Activated CD8-positive, alpha-beta T cell treated with anti-CD3 and anti-CD28 coated beads for 36 hours (primary cell): ENCODE measurements around the gene GSTM5. TPM values are rescaled to one million over a fixed set of nuclear protein-coding genes. Genes with fewer than 3 reads are reported as not detected.
A peak's percentile ranks its signal among the peaks of the same experiment; 100 is the strongest.
"Not testable (repeated sequence)": the region's sequence is repeated elsewhere in the genome, so short reads cannot be mapped to it uniquely, and the experiment has no call there.

Experiments
- ATAC-seq: fragments of 200-7000 bp; cut with Tn5 transposase; one replicate; pipeline ENCODE4 v1.10.0; 2021; ENCODE audit warnings: mild to moderate bottlenecking, moderate library complexity
- CTCF ChIA-PET: fragments of 350-600 bp; sonication (Branson Sonifier 250); formaldehyde crosslinking; loops from one replicate; lab custom pipeline; 2021; ENCODE audit warnings: antibody characterized with exemption; lab: Charles Lee
- POLR2A ChIA-PET: fragments of 350-600 bp; sonication (Branson Sonifier 250); formaldehyde crosslinking; loops from one replicate; lab custom pipeline; 2021; ENCODE audit warnings: antibody characterized with exemption; lab: Charles Lee
- DNase-seq: peaks from one replicate; pipeline ENCODE4 v3.0.0-alpha.2; 2020
- H3K27ac Mint-ChIP-seq: one replicate; pipeline ENCODE4 v1.8.0; 2021; ENCODE audit warnings: mild to moderate bottlenecking, mixed read lengths
- H3K27me3 Mint-ChIP-seq: one replicate; pipeline ENCODE4 v1.8.0; 2021; ENCODE audit warnings: mixed read lengths
- H3K36me3 Mint-ChIP-seq: one replicate; pipeline ENCODE4 v1.8.0; 2021; ENCODE audit warnings: low read depth, mixed read lengths
- H3K4me1 Mint-ChIP-seq: one replicate; pipeline ENCODE4 v1.8.0; 2021; ENCODE audit warnings: low read depth, mixed read lengths
- H3K4me3 Mint-ChIP-seq: one replicate; pipeline ENCODE4 v1.8.0; 2021; ENCODE audit warnings: mild to moderate bottlenecking, moderate library complexity, mixed read lengths
- H3K9me3 Mint-ChIP-seq: one replicate; pipeline ENCODE4 v1.8.0; 2021; ENCODE audit warnings: mixed read lengths
- intact Hi-C: fragments of 100-400 bp; cut with micrococcal nuclease; formaldehyde crosslinking; loops from one replicate; pipeline ENCODE4 v1.10.0; 2022
- total RNA-seq, 2 experiments: library from RNA; stranded (reverse); gene quantifications; one replicate each; pipeline ENCODE4 v1.2.3, GENCODE V29; 2021
- TF ChIP-seq, protein P1 (sequence below): fragments of 200-600 bp; IDR thresholded peaks from one replicate; pipeline ENCODE4 v1.8.0; 2022; ENCODE audit warnings: antibody characterized with exemption, mild to moderate bottlenecking

Gene GSTM5
- total RNA-seq, 2 experiments from 2014 or later, result 0.49 to 0.50 TPM

DNA sequence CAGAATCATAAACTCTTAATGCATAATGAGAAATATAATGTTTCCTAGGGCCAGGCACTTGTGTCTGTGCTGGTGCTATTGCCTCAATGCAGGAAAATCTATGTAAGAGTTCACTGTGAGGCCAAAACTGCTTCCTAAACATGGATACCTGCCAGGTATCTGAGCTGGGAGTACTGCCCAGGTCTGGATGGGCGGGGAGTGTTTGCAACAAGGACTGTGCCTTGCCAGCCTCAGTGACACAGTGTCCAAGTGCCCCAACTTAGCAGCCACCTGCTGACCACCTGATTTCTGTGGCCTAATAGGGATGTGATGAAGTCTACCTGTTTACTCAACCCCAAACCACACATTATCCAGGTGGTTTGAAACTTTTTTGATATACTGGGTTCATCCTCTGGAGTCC is 26.7 kb upstream of the GSTM5 start:
- CTCF ChIA-PET, POLR2A ChIA-PET, H3K27me3 Mint-ChIP-seq, H3K9me3 Mint-ChIP-seq, H3K36me3 Mint-ChIP-seq, ATAC-seq, H3K4me3 Mint-ChIP-seq, H3K27ac Mint-ChIP-seq, H3K4me1 Mint-ChIP-seq, intact Hi-C loops, DNase-seq: not testable (repeated sequence)

DNA sequence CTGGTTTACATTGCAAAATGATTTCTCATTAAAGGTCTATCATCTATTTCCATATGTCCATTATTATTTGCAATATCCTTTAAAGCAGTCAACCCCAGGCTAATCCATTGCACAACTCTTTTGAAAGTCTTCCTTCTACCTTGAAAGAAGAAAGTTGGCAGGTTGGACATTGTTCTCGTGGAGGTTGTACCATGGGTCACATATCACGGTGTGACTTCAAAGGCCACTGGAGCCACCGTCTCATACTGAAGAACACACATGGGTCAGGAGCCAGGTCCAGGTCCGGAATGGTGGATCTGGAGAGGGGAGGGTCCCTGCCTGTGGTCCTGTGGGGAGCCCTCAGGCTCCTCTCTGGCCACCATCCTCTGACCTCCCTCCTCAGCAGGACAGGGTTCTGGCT is 26.2 kb upstream of the GSTM5 start:
- H3K9me3 Mint-ChIP-seq, CTCF ChIA-PET, H3K36me3 Mint-ChIP-seq, H3K4me1 Mint-ChIP-seq, H3K27me3 Mint-ChIP-seq, POLR2A ChIA-PET, H3K27ac Mint-ChIP-seq, ATAC-seq, intact Hi-C loops, DNase-seq, H3K4me3 Mint-ChIP-seq: not testable (repeated sequence)

DNA sequence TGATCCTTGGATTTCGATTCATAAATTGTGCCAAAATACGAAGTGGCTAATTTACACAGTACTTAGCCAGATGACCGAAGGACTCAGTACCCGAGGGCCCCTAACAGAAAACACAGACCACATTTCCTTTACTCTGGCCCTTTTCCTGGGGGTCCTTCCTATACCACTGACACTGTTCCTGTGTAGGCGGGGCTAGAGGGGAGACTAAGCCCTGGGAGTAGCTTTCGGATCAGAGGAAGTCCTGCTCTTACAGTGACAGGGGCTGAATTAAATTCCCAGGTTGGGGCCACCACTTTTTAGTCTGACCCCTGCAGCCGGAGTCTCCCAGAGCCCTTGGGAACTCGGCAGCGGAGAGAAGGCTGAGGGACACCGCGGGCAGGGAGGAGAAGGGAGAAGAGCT is 24.9 kb upstream of the GSTM5 start:
- peak; percentile 8 for ATAC-seq
- H3K36me3 Mint-ChIP-seq, H3K9me3 Mint-ChIP-seq, DNase-seq, H3K27me3 Mint-ChIP-seq, intact Hi-C loops, H3K4me1 Mint-ChIP-seq: not testable (repeated sequence)
- ChIA-PET CTCF (interaction anchor here (1.2 to 2.9 kb wide), 6 partner anchors 31 to 142 kb away, joined by 3 to 22 read pairs (median 5); partner anchors contain the start of gene GSTM4), POLR2A (interaction anchor here (1.0 kb wide), 1 partner anchor 47 kb away, joined by 3 read pairs; no protein-coding TSS in a partner anchor)
- Mint-ChIP-seq H3K27ac (peak overlapping the region; percentile 91), H3K4me3 (peak overlapping the region; percentile 85)

DNA sequence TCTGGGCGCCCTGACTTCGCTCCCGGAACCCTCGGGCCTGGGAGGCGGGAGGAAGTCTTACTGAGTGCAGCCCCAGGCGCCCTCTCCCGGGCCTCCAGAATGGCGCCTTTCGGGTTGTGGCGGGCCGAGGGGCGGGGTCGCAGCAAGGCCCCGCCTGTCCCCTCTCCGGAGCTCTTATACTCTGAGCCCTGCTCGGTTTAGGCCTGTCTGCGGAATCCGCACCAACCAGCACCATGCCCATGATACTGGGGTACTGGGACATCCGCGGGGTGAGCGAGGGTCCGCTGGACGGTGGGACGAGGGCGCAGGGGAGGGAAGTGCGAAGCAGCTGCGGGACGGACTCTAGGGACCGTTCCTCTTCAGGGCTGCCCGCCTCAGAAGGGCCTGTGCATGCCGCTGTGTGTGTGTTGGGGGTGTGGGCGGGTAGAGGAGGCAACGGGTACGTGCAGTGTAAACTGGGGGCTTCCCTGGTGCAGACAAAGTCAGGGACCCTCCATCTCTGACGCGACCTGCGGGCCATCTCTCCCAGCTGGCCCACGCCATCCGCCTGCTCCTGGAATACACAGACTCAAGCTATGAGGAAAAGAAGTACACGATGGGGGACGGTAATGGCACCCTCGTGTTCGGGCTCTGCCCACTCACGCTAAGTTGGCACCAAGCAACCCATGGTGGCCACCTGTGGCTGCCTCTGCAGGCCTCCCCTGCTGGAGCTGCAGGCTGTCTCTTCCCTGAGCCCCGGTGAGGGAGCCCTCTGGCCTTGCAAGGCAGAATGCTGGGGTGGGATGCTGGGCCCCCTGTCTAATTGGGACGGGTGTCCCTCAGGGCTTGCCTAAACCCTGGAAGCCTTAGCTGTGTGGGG is 24.2 kb upstream of the GSTM5 start, which contains the start of gene GSTM1:
Gene GSTM1 (plus strand): TSS at position 177 of the 859 bp plus-strand sequence. CDS start 57 bp downstream, at position 234.
- DNase-seq (peak; percentile 84), ATAC-seq (peak; percentile 98)
- ChIA-PET POLR2A (interaction anchor here (1.0 to 1.3 kb wide), 2 partner anchors 17 to 48 kb away, joined by 3 read pairs; no protein-coding TSS in a partner anchor), CTCF (interaction anchor here (0.6 to 2.9 kb wide), 11 partner anchors 28 to 306 kb away, joined by 3 to 22 read pairs (median 3); partner anchors contain the start of gene GSTM4)
- H3K27me3 Mint-ChIP-seq, result no peaks in the 10 kb centered on the region
- intact Hi-C loops, result no loop called here
- H3K4me3 Mint-ChIP-seq, result peak within 1 kb of the TSS; percentile 85
- H3K36me3 Mint-ChIP-seq, result peaks cover 9% of the 10 kb centered on the region
- TF ChIP-seq, protein P1, sequence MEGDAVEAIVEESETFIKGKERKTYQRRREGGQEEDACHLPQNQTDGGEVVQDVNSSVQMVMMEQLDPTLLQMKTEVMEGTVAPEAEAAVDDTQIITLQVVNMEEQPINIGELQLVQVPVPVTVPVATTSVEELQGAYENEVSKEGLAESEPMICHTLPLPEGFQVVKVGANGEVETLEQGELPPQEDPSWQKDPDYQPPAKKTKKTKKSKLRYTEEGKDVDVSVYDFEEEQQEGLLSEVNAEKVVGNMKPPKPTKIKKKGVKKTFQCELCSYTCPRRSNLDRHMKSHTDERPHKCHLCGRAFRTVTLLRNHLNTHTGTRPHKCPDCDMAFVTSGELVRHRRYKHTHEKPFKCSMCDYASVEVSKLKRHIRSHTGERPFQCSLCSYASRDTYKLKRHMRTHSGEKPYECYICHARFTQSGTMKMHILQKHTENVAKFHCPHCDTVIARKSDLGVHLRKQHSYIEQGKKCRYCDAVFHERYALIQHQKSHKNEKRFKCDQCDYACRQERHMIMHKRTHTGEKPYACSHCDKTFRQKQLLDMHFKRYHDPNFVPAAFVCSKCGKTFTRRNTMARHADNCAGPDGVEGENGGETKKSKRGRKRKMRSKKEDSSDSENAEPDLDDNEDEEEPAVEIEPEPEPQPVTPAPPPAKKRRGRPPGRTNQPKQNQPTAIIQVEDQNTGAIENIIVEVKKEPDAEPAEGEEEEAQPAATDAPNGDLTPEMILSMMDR, result no peak
- H3K9me3 Mint-ChIP-seq, result no peaks in the 10 kb centered on the region
- peaks cover 10% of the 10 kb centered on the region for H3K4me1 Mint-ChIP-seq
- peak within 1 kb of the TSS; percentile 91 for H3K27ac Mint-ChIP-seq

GRCh38 chr1:109689844-109690405 is 22.1 kb upstream of the GSTM5 start:
- TF ChIP-seq, protein P1, result no peak
- DNase-seq, result no peak
- Mint-ChIP-seq H3K27me3 (no peaks in the 10 kb centered on the region), H3K4me3 (no peak overlapping the region), H3K9me3 (no peaks in the 10 kb centered on the region), H3K4me1 (peaks cover 10% of the 10 kb centered on the region), H3K27ac (no peak overlapping the region), H3K36me3 (peaks cover 9% of the 10 kb centered on the region)
- no peak for ATAC-seq
- ChIA-PET CTCF (interaction anchor here (0.9 to 2.9 kb wide), 3 partner anchors 40 to 370 kb away, joined by 3 to 22 read pairs (median 4); no protein-coding TSS in a partner anchor), POLR2A (no interaction called here)
- intact Hi-C loops, result no loop called here

DNA sequence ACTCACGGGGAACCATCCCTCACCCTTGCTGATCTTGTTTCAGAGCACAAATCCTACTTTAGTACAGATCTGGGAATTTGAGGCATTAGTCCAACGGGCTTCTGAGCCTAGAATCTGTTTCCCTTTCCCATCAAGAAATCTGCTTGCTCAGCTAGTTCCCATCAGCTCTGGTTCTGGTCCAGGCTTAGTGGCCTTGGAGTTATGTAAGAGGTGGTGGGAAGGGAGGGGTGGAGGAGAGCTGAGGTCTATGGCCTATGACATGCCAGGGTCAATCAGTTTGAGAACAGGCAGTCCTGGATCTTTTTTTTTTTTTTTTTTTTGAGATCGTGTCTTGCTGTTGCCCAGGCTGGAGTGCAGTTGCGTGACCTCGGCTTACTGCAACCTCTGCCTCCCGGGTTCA is 20.3 kb upstream of the GSTM5 start:
- Mint-ChIP-seq H3K9me3 (no peaks in the 10 kb centered on the region), H3K4me3 (no peak overlapping the region), H3K36me3 (peaks cover 9% of the 10 kb centered on the region), H3K27me3 (no peaks in the 10 kb centered on the region), H3K27ac (no peak overlapping the region), H3K4me1 (peaks cover 10% of the 10 kb centered on the region)
- intact Hi-C loops, result no loop called here
- DNase-seq (no peak), ATAC-seq (no peak)
- TF ChIP-seq, protein P1, result no peak
- ChIA-PET CTCF (no interaction called here), POLR2A (no interaction called here)

DNA sequence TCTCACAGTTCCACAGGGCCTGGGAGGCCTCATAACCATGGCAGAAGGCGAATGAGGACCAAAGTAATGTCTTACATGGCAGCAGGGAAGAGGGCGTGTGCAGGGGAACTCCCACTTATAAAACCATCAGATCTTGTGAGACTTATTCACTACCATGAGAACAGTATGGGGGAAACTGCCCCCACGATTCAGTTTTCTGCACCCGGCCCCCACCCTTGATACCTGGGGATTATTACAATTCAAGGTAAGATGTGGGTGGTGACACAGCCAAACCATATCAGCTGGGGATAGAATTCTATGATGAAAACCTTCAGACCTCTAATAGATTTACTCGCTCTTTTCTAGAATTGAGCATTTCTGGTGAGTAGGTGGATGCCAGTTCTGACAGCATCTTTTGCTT is 17.7 kb upstream of the GSTM5 start:
- POLR2A ChIA-PET, H3K36me3 Mint-ChIP-seq, H3K4me3 Mint-ChIP-seq: not testable (repeated sequence)

DNA sequence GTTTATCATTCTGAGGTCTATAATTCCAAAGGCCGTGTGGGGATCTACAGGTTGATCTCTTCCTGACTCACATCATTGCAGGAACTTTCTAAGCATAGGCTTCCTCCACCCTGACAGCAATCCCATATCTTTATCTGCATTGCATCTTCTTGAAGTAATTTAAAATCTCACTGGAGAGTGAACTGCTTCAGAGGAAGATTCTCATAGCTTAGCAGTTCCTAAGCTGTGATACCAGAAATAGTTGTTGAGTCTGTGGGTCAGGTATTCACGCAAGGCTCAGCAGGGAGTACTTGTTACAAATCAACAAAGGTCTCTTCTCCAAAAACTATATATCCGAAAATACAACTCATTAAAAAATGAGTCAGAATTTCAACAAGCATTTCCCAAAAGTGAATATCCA is 16.9 kb upstream of the GSTM5 start:
- POLR2A ChIA-PET, H3K36me3 Mint-ChIP-seq, ATAC-seq, H3K4me3 Mint-ChIP-seq, CTCF ChIA-PET, H3K4me1 Mint-ChIP-seq, intact Hi-C loops, H3K9me3 Mint-ChIP-seq, DNase-seq, H3K27me3 Mint-ChIP-seq, H3K27ac Mint-ChIP-seq: not testable (repeated sequence)

More for the DNA sequence above, 17.7 kb upstream of the GSTM5 start:
- H3K27me3 Mint-ChIP-seq, H3K9me3 Mint-ChIP-seq, intact Hi-C loops, H3K4me1 Mint-ChIP-seq, DNase-seq, CTCF ChIA-PET, ATAC-seq, H3K27ac Mint-ChIP-seq: not testable (repeated sequence)
